SK-N-SH (cell line): ENCODE measurements around the gene GPR3.

ENCODE experiments used
- CTCF ChIP-seq: fragments of 200-600 bp; sonication (generic); IDR thresholded peaks from 2 replicates; pipeline ENCODE4 v1.6.1; 2017; ENCODE audit warnings: antibody characterized with exemption, mild to moderate bottlenecking, moderate library complexity
- EP300 ChIP-seq, 2 experiments: IDR thresholded peaks; 2 replicates each; pipeline versions ENCODE4 v1.4.0 to v1.6.1; 2012; ENCODE audit warnings: borderline replicate concordance in 1 of 2, low read depth in 1 of 2, low read length in 1 of 2
- JUND ChIP-seq: IDR thresholded peaks from 2 replicates; pipeline ENCODE4 v1.4.0; 2012
- POLR2AphosphoS5 ChIP-seq: IDR thresholded peaks from 2 replicates; pipeline ENCODE4 v1.6.1; 2012; ENCODE audit warnings: low read depth, low read length
- SIN3A ChIP-seq: IDR thresholded peaks from 2 replicates; pipeline ENCODE4 v1.6.1; 2012; ENCODE audit warnings: low read depth, mild to moderate bottlenecking, low read length, moderate library complexity, borderline replicate concordance
- YY1 ChIP-seq: IDR thresholded peaks from 2 replicates; pipeline ENCODE4 v1.4.0; 2012; ENCODE audit warnings: low read depth, mild to moderate bottlenecking
- TF ChIP-seq, protein P1 (sequence below): IDR thresholded peaks from 2 replicates; pipeline ENCODE4 v1.4.0; 2012; ENCODE audit warnings: low read depth

DNA sequence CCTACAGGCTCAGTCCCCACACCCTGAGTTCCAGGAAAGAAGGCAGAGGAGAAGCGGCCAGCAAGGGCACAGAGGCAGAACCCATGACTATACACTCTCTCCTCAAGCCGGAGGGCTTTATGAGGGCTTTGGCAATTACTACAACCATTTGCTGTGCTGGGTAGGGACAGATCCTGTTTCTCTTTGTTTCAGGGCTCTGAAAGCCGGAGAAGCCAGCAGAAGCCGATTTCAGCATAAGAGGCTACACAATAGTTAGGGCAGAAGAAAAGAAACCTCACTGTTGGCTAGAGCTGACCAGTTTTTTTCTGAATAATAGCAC is 13.9 kb downstream of the GPR3 start:
- TF ChIP-seq SIN3A (no peak), EP300 (IDR thresholded peaks at IDR 0.05; ENCODE audit: borderline replicate concordance in 1 of 2, low read depth in 1 of 2, low read length in 1 of 2) (no peak), POLR2AphosphoS5 (no peak), CTCF (no peak), JUND (no peak), YY1 (no peak)
- TF ChIP-seq, protein P1, sequence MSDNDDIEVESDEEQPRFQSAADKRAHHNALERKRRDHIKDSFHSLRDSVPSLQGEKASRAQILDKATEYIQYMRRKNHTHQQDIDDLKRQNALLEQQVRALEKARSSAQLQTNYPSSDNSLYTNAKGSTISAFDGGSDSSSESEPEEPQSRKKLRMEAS, result no peak
